ENCODE measurements around the gene HLA-DQB1.

DNA sequence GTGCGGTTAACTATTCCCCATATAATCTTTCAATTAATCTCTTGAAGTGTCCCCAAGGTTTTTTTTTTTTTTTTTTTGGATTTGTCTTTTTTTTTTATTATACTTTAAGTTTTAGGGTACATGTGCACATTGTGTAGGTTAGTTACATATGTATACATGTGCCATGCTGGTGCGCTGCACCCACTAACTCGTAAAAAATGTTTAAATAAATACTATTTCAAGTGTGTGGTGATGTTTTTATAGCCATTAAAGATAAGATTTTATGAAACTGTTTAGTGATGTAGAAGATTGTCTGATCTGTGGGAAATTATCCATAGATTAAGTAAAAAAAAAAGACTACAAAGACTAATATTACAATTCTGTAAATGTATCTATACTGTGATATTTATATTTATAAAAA lies 41.9 kb downstream of the HLA-DQB1 start:
- TF ChIP-seq, protein P1, sequence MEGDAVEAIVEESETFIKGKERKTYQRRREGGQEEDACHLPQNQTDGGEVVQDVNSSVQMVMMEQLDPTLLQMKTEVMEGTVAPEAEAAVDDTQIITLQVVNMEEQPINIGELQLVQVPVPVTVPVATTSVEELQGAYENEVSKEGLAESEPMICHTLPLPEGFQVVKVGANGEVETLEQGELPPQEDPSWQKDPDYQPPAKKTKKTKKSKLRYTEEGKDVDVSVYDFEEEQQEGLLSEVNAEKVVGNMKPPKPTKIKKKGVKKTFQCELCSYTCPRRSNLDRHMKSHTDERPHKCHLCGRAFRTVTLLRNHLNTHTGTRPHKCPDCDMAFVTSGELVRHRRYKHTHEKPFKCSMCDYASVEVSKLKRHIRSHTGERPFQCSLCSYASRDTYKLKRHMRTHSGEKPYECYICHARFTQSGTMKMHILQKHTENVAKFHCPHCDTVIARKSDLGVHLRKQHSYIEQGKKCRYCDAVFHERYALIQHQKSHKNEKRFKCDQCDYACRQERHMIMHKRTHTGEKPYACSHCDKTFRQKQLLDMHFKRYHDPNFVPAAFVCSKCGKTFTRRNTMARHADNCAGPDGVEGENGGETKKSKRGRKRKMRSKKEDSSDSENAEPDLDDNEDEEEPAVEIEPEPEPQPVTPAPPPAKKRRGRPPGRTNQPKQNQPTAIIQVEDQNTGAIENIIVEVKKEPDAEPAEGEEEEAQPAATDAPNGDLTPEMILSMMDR (IDR thresholded peaks at IDR 0.05), result no peak
- TF ChIP-seq POLR2A (IDR thresholded peaks at IDR 0.05) (no peak), POLR2AphosphoS5 (IDR thresholded peaks at IDR 0.05) (no peak), EP300 (IDR thresholded peaks at IDR 0.05) (no peak)
